HEK293 (cell line): ENCODE data around the gene PLCG2.

ENCODE experiments used
- CTCF ChIP-seq: fragments of 450-650 bp; formaldehyde crosslinking; IDR thresholded peaks from 2 replicates; pipeline ENCODE4 v1.5.1; 2016; ENCODE audit warnings: missing biosample characterization, missing genetic modification characterization
- PATZ1 ChIP-seq: fragments of 450-650 bp; formaldehyde crosslinking; IDR thresholded peaks from 2 replicates; pipeline ENCODE4 v1.5.1; 2016; ENCODE audit warnings: missing biosample characterization, missing genetic modification characterization
- ZBTB11 ChIP-seq: fragments of 450-650 bp; formaldehyde crosslinking; conservative IDR thresholded peaks from 2 replicates; pipeline ENCODE4 v1.5.1; 2016; ENCODE audit warnings: low read depth, missing biosample characterization, missing genetic modification characterization
- ZNF114 ChIP-seq: fragments of 450-650 bp; formaldehyde crosslinking; IDR thresholded peaks from 2 replicates; pipeline ENCODE4 v1.5.0; 2017; ENCODE audit warnings: missing biosample characterization, missing genetic modification characterization
- ZNF133 ChIP-seq: fragments of 450-650 bp; formaldehyde crosslinking; IDR thresholded peaks from 2 replicates; pipeline ENCODE4 v1.5.1; 2016; ENCODE audit warnings: missing biosample characterization, missing genetic modification characterization
- ZNF658 ChIP-seq: fragments of 450-650 bp; formaldehyde crosslinking; IDR thresholded peaks from 2 replicates; pipeline ENCODE4; 2016; ENCODE audit warnings: missing biosample characterization, missing genetic modification characterization
- ZNF776 ChIP-seq: fragments of 450-650 bp; formaldehyde crosslinking; IDR thresholded peaks from 2 replicates; pipeline ENCODE4 v1.5.0; 2017; ENCODE audit warnings: missing biosample characterization, missing genetic modification characterization, borderline replicate concordance

- TF ChIP-seq ZNF114 (tag by site-specific recombination), result no peak
- TF ChIP-seq CTCF, result no peak
- TF ChIP-seq ZNF658 (tag by site-specific recombination), result no peak
- no peak for TF ChIP-seq ZNF776 (tag by site-specific recombination)
- no peak for TF ChIP-seq PATZ1 (tag by site-specific recombination)
- no peak for TF ChIP-seq ZBTB11 (tag by site-specific recombination)
- TF ChIP-seq ZNF133 (tag by site-specific recombination), result no peak
Observed at GRCh38 chr16:81831722-81832126, 52.6 kb downstream of the PLCG2 start.
